NCI-H69 (cell line): ENCODE results near the gene PRKCE.

Experiments used
- DNase-seq: peaks from one replicate; lab custom pipeline; 2025; lab: John Stamatoyannopoulos, UW

Gene PRKCE

GRCh38 chr2:46014911-46015654, 363.6 kb downstream of the PRKCE start:
- DNase-seq, result no peak

GRCh38 chr2:46015671-46016070, 364.2 kb downstream of the PRKCE start:
- DNase-seq, result no peak

DNA sequence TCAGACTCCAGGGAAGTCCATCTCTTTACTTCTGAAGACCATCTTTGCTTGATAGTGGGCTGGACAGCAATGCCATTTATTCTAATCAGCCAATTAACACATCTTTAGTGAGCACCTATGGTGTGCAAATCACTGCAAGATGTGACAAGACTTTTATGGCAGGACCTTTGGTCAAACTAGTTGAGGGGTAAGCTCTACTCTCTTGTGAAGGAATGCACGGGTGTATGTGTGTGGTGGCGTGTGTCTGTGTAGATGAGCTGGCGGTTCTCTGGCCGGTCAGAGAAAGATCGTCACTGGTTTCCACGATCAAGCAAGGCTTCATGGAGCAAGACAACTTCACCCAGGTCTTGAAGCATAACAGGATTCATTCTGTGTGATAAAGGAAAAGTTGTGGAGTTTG, 364.6 kb downstream of the PRKCE start:
- DNase-seq, result no peak

- DNase-seq, result no peak
These were observed 367.5 kb downstream of the PRKCE start for GRCh38 chr2:46018773-46019591.

- no peak for DNase-seq
These were observed 368.9 kb downstream of the PRKCE start for GRCh38 chr2:46020416-46020815.

- no peak for DNase-seq
These were observed 371.8 kb downstream of the PRKCE start for GRCh38 chr2:46023165-46023854.

GRCh38 chr2:46024146-46024779, 372.8 kb downstream of the PRKCE start:
- no peak for DNase-seq

DNA sequence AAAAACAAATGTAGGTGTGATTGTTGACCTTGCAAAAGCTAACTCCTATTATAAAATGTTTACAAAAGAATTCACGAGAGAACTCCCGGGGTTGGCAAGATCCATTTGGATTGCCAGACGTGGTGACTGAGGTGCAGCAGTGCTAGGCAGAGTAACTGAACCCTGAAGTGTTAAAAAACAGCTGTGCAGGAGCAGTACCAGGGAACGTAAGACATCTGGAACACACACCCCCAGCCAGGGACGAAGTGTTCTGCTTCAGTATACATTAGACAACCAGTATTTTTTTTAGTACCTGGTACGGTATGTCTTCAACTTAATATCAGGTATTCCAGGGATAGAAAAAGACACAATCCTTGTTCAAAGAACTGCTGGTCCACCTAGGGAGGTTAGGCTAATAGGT, 373.6 kb downstream of the PRKCE start:
- DNase-seq, result no peak

GRCh38 chr2:46025676-46026075, 374.2 kb downstream of the PRKCE start:
- DNase-seq, result no peak

- DNase-seq, result no peak
These were observed 375.0 kb downstream of the PRKCE start for GRCh38 chr2:46026431-46026830.

DNA sequence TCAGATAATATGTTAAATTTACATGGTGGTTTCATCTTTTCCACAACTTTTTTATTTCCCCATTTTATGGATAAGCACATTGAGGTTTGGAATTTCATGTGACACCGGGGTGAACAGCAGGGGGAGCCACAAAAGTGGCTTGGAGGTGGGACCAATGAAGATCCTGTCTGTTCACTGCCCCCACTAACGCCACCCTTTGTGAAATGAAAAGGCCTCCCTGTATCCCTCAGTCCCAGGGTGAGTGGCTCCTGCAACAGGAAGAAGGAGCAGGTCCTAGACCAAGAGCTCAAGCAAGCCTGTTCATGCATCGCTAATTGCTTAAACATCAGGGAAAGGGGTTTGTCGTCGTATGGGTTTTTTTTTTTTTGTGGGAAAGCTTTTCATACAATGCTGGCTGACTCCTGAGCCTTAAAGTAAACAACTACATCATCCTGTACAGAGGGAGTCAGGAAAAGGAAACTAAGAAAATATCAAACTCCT, 377.9 kb downstream of the PRKCE start:
- no peak for DNase-seq

DNA sequence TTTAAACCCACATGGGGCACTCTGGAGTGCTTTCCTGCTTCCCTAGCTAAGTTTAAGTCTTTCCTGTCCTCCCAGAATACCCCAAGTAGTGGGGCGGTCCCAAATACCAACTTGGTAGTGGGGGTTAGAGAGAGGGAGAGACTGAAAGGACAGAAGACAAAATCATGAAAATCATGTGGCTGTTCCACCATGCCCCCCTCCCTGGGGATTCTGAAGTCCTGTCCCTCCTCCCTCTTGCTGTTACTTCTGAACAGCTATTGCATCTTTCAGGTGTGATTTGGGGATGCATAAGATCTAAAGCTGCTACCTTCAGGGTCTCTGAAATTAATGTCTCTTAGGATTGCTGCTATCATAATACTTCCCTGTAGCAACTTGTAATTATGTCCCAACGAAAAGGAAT, 378.9 kb downstream of the PRKCE start:
- DNase-seq, result no peak

DNA sequence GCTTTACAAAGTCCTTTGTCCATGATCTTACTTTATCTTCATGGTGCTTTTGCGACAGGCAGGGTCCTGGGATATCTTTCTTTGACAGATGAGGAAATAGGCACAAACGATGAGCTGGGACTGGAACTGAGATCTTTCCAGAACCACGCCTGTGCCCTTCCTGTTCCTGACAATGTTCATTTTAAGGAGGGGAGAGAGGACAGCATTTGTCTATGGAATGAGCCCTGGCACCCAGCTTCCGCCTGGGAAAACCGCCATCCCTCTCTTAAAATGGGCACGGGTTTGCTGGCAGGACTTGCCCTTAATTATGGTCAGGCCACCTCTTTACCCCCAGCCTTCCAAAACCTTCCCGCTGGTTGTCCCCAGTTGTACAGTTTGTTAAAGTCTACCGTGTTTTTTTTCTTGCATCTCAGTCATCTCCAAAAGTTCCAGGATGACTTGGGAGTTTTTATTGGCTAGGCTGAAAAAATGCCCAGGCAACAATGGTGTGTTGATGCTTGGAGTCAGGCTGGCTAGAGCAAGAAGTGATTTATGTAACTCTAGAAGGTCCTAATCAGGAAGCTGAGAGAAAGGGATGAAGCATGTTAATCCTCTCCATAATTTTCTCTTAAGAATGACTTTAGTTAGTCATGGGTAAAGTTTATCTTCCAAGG, 380.8 kb downstream of the PRKCE start:
- DNase-seq, result no peak

DNA sequence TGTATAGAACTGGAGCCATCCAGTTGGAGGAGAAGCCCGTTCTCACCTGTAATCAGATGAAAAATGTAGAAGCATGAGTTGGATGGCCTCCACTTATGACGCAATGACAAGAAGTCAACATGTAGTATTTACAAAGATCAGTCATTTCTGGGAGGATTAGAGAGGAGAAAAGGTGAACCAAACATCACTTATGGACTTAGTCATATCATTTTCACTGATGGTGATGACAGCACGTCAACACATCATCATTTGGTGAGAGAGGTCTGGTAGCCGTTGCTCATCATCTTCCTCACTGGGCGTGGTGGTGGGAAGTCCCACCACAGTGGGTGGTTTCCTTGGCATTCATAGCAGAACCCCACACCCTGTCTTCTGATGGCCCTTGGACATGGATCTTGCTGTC, 381.5 kb downstream of the PRKCE start:
- no peak for DNase-seq

DNA sequence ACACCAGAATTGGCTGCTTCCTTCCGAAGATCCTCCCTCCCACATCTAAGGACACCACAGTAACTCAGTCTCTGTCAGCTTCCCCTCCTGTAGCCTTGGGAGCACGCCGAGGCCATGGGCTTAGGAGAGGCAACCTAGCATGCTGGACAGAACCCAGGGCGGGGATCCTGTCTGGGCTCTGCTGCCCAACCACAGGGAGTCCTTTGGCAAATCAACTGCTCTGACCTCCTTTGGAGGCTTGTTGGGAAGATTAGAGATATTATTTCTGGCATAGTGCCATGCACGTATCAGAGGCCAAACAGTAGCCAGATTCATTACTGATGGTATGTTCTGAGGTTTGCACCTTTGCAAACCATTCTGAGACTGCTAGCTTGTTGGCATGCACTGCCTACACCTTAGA, 383.1 kb downstream of the PRKCE start:
- DNase-seq, result no peak

DNA sequence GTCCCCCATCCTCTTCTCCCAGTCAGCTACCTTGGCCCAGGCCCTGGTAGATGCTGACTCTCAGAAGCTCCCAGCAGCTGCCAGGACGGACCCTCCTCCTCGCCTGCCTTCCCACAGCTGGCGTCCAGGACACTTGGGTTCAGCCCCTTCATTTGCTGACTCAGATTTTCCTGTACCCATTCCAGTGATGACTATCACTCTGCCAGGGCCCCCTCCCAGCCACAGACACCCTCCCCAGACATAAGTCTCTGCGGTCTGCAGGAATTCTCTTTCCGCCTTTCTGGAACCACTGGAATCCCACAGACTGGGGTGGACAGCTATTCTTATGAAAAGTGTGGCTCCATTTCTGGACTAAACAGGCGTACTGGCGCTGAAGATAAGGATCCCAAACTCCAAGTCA, 385.5 kb downstream of the PRKCE start:
- DNase-seq, result no peak

GRCh38 chr2:46039543-46040303, 388.2 kb downstream of the PRKCE start:
- no peak for DNase-seq

DNA sequence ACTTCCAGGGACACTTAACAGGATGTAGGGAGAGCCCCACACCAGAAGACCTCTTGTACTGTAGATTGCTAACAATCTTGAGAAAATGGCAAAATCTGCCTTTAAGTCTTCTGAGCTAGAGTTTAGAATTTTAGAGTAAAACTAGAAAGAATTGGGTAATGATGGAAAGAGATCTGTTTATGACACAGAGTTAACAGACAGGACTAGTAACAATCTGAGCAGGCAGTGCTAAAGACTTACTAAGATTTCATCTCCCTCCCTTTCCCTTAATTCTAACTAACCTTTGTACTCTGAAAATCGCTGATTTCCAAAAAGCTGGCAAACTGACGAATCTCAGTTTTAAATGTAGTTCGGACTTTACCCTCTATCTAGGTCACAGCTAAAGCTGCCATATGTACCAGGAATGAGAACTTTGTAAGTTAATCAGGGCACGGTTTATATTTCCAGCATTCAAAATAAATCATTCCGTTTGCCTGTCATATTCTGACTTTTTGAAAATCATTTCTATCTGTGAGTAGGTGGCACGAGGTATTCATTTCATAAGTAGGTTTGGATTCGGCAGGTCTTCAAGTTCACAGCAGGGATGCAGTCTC, 389.2 kb downstream of the PRKCE start:
- DNase-seq, result no peak

GRCh38 chr2:46041434-46041833, 390.0 kb downstream of the PRKCE start:
- no peak for DNase-seq

DNA sequence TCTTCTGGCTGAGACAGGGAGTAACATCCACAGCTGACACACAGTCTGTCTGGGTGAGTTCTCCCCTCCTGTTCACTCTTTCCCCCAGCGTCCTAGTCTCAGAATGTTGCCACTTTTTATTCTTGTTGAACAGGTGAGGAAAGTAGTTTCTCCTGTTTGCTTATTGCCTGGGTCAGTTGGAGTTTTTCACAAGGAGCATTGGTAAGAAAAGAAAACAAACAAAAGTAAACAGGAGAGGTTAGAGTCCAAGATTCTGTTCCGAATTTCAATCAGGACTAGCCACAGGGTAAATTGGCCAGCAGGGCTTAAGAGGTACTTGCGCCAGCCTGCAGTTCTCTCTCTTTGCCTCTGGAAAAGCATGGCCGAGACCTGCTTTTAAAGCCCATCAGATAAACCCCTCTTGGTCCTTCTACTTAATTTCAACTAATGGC, 390.7 kb downstream of the PRKCE start:
- no peak for DNase-seq

- no peak for DNase-seq
These were observed 391.2 kb downstream of the PRKCE start for GRCh38 chr2:46042711-46043110.
